ENCODE data around the gene SCAI.
A peak's percentile ranks its signal among the peaks of the same experiment; 100 is the strongest.
"Not testable (repeated sequence)": the region's sequence is repeated elsewhere in the genome, so short reads cannot be mapped to it uniquely, and the experiment has no call there.

SCAI gene

GRCh38 chr9:125143377-125144090 lies at the start of gene SCAI:
SCAI (minus strand) TSS chr9:125143528; CDS start chr9:125143437, 91 bp downstream.
- DNase-seq, result peak; percentile 99

GRCh38 chr9:125190361-125190801 lies 47.1 kb upstream of the SCAI start:
- peak; percentile 46 for DNase-seq

GRCh38 chr9:125189361-125190289 lies 46.3 kb upstream of the SCAI start, which contains the start of gene PPP6C:
PPP6C (minus strand) TSS chr9:125189803; CDS start chr9:125189718, 85 bp downstream.
- peak; percentile 98 for DNase-seq

GRCh38 chr9:125189011-125189360 lies 45.7 kb upstream of the SCAI start:
- DNase-seq, result peak; percentile 59

- DNase-seq, result no peak
These were observed 40.2 kb upstream of the SCAI start for GRCh38 chr9:125183561-125183960.

GRCh38 chr9:125183054-125183453 lies 39.7 kb upstream of the SCAI start:
- DNase-seq, result no peak

- DNase-seq, result not testable (repeated sequence)
These were observed 38.4 kb upstream of the SCAI start for GRCh38 chr9:125181756-125182155.

- DNase-seq, result no peak
These were observed 37.5 kb upstream of the SCAI start for GRCh38 chr9:125180876-125181275.

- DNase-seq, result not testable (repeated sequence)
These were observed 36.4 kb upstream of the SCAI start for GRCh38 chr9:125179776-125180175.

- no peak for DNase-seq
These were observed 34.6 kb upstream of the SCAI start for GRCh38 chr9:125177888-125178287.

- DNase-seq, result no peak
These were observed 33.3 kb upstream of the SCAI start for GRCh38 chr9:125176636-125177035.

GRCh38 chr9:125172031-125172755 lies 28.9 kb upstream of the SCAI start:
- DNase-seq, result peak; percentile 28

- no peak for DNase-seq
These were observed 26.6 kb upstream of the SCAI start for GRCh38 chr9:125169895-125170294.

GRCh38 chr9:125166762-125167161 lies 23.4 kb upstream of the SCAI start:
- no peak for DNase-seq

- not testable (repeated sequence) for DNase-seq
These were observed 19.6 kb upstream of the SCAI start for GRCh38 chr9:125162891-125163290.

- no peak for DNase-seq
These were observed 18.1 kb upstream of the SCAI start for GRCh38 chr9:125161284-125161918.

- no peak for DNase-seq
These were observed 17.4 kb upstream of the SCAI start for GRCh38 chr9:125160750-125161149.

GRCh38 chr9:125156551-125156950 lies 13.2 kb upstream of the SCAI start:
- DNase-seq, result no peak

- no peak for DNase-seq
These were observed 10.5 kb upstream of the SCAI start for GRCh38 chr9:125153712-125154367.

- no peak for DNase-seq
These were observed 8.4 kb upstream of the SCAI start for GRCh38 chr9:125151730-125152129.

- no peak for DNase-seq
These were observed 7.3 kb upstream of the SCAI start for GRCh38 chr9:125150349-125151245.

All from hematopoietic multipotent progenitor cell treated with erythropoietin and hydrocortisone succinate and interleukin-3 and kit ligand, for 6 days (in vitro differentiated cells).